Measurements from ENCODE around the gene SPATA9.
"Not testable (repeated sequence)": the region's sequence is repeated elsewhere in the genome, so short reads cannot be mapped to it uniquely, and the experiment has no call there.

Gene SPATA9

DNA sequence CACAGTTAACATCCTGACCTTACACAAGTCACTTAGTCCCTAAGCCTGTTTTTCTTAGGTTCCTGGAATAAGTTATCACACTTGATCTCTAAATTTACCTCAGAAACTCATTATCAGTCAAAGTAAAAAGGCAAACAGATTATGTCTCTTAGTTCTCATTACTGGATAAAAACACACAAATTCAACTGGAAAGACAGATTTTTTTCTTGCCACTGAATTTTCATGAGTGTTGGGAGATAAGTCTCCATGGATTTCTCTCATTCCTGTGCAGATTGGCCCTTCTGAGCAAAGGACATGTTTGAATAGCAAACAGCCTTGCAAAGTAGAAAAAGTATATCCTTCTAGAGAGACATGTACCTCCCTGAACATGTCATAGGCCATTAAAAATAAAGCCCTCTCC is 10.2 kb downstream of the SPATA9 start:
- DNase-seq, result no peak

DNA sequence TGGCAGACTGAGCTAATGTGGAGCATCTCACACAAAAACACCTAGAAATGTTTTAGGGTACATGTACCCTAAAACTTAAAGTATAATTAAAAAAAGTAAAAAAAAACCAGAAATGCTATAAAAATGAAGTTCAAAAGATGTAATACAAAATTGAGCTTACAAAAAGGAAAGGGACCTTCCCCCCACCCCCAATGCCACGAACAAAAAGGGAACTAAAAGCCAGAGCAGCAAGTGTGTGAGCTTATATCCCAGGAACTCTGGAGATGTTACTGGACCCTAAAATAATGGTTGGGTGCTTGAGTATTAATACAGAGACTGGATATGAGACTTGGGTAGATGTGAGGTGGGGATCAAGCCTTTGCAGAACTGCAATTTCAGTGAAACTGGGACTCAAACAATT is 11.0 kb downstream of the SPATA9 start:
- no peak for DNase-seq

DNA sequence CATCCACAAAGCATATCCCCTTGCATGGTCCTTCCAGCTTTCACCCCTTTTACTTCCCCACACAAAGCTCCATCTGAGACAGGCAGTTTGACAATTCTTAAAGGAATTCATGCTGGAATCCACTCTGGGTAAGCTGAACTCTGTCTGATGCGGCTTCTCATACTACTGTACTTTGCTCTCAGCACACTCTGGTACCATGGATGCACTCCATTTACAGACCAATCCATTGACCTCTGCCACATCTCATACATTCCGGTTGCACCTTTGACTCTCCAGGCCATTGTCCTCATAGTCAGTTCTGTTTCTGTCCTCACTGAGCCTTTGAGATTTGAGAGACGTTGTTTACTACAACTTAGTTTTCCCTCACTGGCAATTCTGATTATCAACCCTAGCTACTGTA is 12.2 kb downstream of the SPATA9 start:
- DNase-seq, result no peak

DNA sequence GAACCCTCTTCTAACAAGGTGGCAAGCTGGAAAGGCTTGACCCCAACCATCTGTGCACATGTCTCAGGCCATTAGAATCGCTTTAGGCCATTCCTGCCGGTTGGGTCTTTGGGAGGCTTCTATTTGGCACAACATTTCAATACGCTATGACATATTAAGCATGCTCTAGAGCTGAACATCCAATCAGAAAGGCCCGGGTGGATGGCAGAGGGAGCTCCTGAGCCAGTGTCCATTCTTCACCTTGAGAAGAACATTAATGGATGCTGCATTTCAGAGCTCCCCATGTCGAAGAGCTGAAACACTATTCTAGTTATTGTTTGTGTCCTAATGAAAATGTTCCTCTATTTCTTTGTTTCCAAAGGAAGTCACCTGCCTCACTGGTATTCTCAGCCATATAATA is 12.8 kb downstream of the SPATA9 start:
- no peak for DNase-seq

DNA sequence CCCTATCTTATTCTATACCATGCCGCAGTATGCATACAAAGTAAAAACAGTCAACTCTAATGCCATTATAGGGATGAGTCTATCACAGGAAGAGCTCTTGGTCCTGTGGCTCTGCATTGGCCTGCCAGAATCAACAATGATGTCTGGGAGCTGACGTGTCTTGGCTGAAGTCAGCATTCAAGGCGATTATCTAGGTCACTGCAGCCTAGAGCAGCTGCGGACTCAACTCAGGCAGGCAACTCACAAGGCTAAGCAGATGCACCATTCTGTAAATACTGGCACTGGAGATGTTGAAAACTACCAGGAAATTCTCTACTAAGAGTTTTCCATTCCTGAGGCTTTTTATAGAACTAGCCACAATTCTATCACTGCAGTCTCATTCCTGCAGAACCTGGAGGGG is 13.3 kb downstream of the SPATA9 start:
- DNase-seq, result no peak

- DNase-seq, result no peak
Observed at GRCh38 chr5:95668728-95669127, 14.1 kb downstream of the SPATA9 start.

DNA sequence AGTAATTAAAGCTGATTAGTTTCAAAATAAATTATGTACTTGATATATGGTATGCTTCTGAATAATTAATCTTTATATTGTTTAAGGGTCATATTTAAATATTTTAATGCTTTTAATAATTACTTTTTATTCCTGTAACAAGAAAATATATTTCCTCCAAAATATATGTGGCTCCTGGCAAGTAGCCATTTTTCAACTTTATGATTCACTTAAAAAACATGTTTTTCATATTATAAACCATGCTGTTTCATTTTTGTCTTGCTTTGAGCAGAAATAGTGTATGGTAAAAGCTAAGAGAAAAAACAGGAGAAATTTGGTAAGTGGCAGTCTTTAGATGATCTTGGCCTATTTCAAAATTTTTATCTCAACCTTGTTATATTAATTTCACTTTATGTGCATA is 14.6 kb downstream of the SPATA9 start:
- no peak for DNase-seq

- DNase-seq, result no peak
Observed at GRCh38 chr5:95667678-95668077, 15.1 kb downstream of the SPATA9 start.

- DNase-seq, result no peak
Observed at GRCh38 chr5:95667061-95667618, 15.7 kb downstream of the SPATA9 start.

GRCh38 chr5:95664204-95664786 is 18.5 kb downstream of the SPATA9 start:
- DNase-seq, result peak; percentile 39

DNA sequence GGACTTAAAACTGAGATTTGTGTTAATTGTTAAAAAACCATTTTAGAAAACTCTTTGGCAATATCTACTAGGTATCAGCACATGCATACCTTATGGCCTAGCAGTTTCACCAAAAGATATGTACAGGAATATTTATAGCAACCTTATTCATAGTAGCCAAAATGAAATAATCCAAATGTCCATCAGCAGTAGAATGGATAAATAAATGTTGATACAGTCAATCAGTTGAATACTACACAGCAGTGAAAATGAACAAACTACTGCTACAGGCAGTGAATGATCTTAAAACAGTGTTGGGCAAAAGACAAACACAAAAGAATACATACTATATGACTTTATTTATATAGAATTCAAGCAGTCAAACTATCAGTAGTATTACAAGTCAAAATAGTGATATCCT is 19.8 kb downstream of the SPATA9 start:
- no peak for DNase-seq

DNA sequence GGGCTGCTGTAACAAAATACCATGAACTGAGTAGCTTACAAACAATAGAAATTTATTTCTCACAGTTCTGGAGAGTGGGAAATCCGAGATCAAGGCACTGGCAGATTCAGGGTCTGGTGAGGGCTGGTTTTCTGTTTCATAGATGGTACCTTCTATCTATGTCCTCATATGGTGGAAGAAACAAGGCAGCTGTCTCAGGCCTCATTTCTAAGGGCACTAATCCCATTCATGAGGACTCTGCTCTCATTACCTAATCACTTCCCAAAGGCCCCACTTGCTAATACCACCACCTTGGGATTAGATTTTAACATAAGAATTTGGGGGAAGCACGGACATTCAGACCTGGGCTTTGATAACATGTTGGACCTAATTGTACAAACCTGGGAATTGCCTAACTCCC is 22.7 kb downstream of the SPATA9 start:
- no peak for DNase-seq

DNA sequence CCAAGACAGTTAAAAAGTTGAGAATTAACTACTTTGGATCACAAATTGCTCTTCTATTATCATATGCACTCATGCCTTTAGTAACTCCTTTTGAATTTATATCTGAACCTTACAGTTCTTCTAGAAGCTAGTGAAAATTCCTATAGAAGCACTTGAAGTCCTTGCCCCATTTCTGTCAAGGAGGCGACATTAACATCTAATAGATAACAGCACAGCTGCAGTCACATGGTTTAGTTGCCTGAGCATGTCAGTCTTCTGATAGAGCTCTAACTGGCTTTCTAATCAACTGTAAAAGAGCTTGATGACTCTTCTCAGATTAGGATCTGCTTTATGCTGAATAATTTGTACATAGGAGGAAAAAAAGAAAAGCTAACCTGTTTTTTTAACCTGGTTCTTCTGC is 27.2 kb downstream of the SPATA9 start:
- DNase-seq, result no peak

DNA sequence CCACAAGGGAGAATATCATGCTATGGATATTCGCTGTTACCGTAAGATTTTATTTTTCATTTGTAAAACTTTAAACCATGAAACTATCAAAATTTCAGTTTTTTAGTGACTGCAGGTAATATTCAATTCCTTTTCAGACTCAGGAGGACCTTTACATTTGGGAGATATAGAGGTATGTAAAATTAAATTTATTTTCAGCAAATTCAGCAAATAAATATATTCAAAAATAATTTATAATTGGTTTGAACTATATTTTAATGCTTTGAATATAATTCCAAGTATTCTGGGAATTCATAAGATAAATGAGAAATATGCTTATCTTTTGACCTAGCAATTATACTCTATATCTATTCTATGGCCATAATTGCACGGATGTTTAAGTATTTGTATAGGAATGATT is 28.6 kb downstream of the SPATA9 start:
- DNase-seq, result no peak

- DNase-seq, result no peak
Observed at GRCh38 chr5:95652849-95653248, 29.9 kb downstream of the SPATA9 start.

- DNase-seq, result no peak
Observed at GRCh38 chr5:95649842-95650620, 32.8 kb downstream of the SPATA9 start.

DNA sequence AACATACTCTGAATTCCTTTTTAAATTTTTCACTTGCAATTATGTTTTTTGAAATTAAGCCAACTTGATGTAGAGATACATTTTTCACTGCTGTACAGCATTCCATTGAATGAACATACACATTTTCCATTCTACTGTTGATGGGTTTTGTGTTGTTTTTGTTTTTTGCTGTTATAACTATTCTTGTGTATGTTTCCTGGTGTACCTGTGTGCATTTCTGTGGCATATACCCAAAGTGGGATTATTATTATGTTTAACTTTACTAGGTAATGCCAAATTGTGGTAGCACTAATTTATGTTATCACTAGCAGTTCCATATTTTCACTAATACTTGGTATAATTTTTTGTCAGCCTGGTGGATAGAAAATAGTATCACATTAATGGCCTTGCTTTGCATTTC is 33.5 kb downstream of the SPATA9 start:
- DNase-seq, result no peak

DNA sequence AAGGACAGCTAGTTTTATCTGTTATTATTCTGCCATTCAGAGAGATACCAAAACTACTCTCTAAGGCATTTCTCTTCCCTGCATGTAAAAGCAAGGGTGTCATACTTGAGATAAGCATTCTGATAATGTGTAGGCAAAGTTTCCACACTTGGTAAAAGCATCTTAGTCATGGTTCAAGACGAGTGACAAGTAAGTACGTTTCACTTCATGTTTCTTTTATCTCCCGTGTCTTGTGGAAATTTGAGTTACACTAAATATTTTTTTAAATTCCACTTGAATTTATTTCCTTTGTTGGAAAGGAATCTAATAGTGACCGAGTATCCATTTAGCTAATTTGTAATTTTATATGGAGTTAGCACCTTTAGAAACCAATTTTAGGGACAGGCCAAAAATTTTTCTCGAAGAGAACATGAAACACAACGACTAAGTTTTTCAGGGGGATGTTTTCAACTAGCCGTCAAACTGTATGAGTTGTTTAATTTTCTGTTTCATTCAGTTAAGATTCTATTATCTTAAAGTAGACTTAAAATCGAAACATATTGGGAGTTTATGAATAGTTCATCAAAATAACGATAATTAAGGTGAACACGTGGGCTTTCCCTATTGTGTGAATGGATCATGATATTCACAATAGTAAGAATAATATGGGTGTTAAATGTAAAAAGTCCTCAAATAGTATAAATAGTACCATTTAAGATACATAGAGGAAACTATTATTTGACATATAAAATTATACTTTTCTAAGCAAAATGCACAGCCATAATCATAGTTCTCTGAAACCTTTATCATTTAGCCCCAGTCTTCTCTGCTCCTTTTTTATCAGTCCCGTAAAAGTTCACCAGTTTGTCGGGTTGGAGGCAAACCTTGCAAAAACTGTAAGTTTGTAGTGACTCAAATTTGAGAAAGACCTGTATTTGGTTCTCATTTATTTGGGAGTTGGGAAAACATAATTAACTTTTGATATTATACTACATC is 34.6 kb downstream of the SPATA9 start:
- DNase-seq, result no peak

DNA sequence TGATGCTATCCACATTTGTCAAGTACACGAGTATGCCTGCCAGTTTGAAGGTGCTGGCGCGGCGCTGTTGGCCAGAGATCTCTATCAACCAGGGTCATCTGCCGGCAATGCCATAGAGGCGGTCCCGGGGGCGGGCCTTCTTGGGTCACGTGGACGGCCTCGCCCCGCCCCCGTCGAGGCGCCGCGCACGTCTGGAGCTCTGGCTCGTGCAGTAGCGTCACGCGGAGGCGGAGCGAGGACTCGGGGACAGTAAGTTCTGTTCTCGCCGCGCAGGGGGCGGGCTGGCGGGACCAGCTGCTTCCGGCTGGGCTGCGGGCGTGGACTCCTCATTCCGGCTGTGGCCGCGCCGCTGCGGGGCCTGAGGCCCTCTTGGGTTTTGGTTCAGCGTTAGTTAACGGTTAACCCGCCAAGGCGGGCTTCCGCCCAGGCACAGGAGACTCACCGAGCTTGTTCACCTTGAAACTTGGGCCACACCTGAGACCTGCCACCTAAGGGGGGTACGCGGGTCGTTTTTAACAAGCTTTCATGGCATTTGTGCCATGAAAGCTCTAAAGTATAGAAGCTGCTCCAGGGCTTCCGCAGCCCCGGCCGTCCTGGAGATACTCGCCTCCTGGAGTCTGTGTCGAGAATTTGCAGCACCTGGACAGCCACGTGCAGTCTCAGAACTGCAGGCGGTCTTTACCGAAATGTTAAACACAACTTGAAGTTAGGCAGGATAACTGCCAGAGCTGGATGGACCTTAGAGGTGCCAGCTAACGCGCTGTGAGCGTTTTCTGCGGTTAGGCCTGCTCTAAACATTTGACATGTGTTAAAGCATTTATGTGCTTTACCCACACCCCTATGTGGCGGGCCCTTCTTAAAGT is 36.0 kb downstream of the SPATA9 start, which contains the start of gene RFESD:
RFESD (plus strand) TSS at position 209 of the 863 bp plus-strand sequence. CDS start 5,495 bp downstream, outside the sequence.
- DNase-seq, result peak; percentile 18

- DNase-seq, result not testable (repeated sequence)
Observed at GRCh38 chr5:95646226-95646568, 36.6 kb downstream of the SPATA9 start.

DNA sequence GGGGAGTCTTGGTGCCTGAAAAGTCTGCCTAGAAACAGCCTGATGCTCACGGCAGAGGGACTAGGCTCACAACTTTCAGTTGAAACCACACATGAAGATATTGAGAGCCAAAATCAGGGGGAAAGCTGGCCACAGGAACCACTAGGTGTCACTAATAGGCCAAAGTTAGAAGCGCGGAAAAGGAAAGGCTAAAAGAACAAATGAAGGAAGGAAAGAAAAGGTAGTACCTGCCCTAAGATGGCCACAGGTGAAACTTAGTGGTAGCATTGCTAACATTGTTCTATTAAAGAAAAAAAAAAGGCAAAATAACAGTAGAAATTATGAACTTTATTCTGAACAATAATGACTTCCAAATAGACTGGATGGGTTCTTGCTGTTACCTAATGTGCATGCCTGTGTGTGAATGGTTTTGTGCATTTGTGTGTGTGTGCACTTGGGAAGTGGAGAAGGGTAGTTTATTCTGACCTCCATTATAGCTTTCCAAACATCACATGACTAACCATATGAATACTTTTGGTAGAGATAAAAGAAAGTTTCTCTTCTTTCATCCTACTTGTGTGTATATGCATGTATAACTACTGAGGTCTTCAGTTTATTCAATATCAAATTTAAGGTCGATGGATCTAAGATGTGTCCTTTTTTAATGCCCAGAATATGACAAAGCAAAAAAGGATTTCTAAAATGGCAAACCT is 38.3 kb downstream of the SPATA9 start:
- no peak for DNase-seq

DNA sequence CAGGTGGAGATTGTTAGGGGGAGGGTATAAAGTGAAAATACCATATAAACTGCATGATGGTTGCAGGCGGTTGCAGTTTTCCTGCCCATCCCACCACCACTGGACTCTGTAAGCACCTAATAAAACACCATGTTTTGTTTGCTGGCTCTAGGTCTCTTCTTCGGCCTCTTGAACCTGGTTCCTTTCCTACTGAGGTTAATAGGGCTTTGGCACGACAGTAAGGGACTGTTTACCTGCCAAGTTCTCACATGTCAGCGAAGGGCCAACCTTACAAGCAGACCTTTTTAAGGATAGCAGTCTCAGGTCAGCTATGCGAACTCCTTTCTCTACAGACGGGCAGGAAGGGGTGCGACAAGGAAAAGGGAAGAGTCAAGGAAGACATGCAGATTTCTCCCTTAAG is 39.6 kb downstream of the SPATA9 start:
- DNase-seq, result no peak

Data from NCI-H1694 (cell line).